ENCODE measurements around the gene RGS7. TPM values are rescaled to one million over a fixed set of nuclear protein-coding genes. Genes with fewer than 3 reads are reported as not detected.
A peak's percentile ranks its signal among the peaks of the same experiment; 100 is the strongest.

RGS7 gene
- total RNA-seq, 1 donor from 2014 or later, result 0.18 TPM

DNA sequence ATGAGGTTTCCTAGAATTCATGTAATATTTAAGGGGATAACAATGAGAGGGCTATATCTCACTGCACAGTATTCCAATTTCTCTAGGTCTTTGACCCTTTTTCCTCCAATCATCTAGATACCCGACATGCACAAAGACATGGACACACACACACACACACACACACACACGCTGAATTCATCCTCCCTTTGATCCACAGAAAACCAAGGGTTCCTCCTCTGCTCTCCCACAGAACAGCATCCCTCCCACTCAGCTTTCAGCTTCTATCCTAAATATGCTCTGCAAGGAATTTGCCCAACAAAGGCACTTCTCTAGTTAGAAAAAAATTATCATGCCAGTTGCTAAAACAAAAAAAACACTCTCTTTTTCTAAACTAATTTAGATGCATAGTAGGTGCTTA lies 231.7 kb downstream of the RGS7 start:
- no peaks in the 10 kb centered on the region for H3K36me3 Mint-ChIP-seq (ENCODE audit: low read depth, unreplicated experiment)
- H3K4me1 Mint-ChIP-seq (ENCODE audit: low read depth, unreplicated experiment), result no peaks in the 10 kb centered on the region
- no peak overlapping the region for H3K4me3 ChIP-seq (ENCODE audit: insufficient read depth, low read depth, low read length)
- no peaks in the 10 kb centered on the region for H4K20me1 ChIP-seq (ENCODE audit: insufficient read depth, low read length)
- no peaks in the 10 kb centered on the region for H3K9me3 ChIP-seq (ENCODE audit: insufficient read depth, low read depth, low read length)
- H3K9me3 Mint-ChIP-seq (ENCODE audit: unreplicated experiment), result no peaks in the 10 kb centered on the region
- no peak overlapping the region for H3K4me2 ChIP-seq (ENCODE audit: low read length)
- no peak for TF ChIP-seq EZH2 (IDR thresholded peaks at IDR 0.05; ENCODE audit: insufficient read depth, low read length)
- TF ChIP-seq, protein P1, sequence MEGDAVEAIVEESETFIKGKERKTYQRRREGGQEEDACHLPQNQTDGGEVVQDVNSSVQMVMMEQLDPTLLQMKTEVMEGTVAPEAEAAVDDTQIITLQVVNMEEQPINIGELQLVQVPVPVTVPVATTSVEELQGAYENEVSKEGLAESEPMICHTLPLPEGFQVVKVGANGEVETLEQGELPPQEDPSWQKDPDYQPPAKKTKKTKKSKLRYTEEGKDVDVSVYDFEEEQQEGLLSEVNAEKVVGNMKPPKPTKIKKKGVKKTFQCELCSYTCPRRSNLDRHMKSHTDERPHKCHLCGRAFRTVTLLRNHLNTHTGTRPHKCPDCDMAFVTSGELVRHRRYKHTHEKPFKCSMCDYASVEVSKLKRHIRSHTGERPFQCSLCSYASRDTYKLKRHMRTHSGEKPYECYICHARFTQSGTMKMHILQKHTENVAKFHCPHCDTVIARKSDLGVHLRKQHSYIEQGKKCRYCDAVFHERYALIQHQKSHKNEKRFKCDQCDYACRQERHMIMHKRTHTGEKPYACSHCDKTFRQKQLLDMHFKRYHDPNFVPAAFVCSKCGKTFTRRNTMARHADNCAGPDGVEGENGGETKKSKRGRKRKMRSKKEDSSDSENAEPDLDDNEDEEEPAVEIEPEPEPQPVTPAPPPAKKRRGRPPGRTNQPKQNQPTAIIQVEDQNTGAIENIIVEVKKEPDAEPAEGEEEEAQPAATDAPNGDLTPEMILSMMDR (IDR thresholded peaks at IDR 0.05; ENCODE audit: insufficient read depth, low read depth, low read length), result no peak
- H2AFZ ChIP-seq (ENCODE audit: low read depth, low read length), result no peak overlapping the region
- no peak overlapping the region for H3K9ac ChIP-seq (ENCODE audit: low read length)
- no peak overlapping the region for H3K27ac Mint-ChIP-seq (ENCODE audit: unreplicated experiment)
- no peak for DNase-seq (ENCODE audit: low read depth)
- no peak overlapping the region for H3K27ac ChIP-seq (ENCODE audit: low read depth, low read length)
- no peaks in the 10 kb centered on the region for H3K27me3 Mint-ChIP-seq (ENCODE audit: low read depth, unreplicated experiment)
- H3K4me1 ChIP-seq (ENCODE audit: insufficient read depth, low read length), result no peaks in the 10 kb centered on the region
- H3K27me3 ChIP-seq (ENCODE audit: insufficient read depth, low read length), result no peaks in the 10 kb centered on the region
- no peak for FAIRE-seq
- no peaks in the 10 kb centered on the region for H3K36me3 ChIP-seq (ENCODE audit: insufficient read depth, low read length)
- H3K4me3 Mint-ChIP-seq (ENCODE audit: unreplicated experiment), result no peak overlapping the region
- no peaks in the 10 kb centered on the region for H3K79me2 ChIP-seq (ENCODE audit: insufficient read depth, low read length)

DNA sequence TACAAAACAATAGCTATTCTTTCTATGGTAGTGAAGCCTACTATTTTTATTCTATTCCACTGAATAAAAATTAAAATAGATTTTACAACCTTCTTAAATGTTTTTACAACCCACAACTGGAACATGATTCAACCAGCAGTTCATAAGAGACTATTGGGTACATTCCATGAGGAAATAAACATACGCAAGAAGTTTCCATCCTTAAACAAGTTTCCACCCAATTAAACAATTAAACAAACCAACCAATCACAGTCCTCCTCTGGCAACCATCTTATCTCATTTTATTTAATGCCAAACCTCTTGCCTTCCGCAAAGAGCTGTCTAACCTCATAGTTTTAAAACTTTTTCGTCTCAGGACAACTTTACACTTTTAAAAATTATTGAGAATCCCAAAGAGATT lies 239.0 kb downstream of the RGS7 start:
- Mint-ChIP-seq H3K36me3 (ENCODE audit: low read depth, unreplicated experiment) (no peaks in the 10 kb centered on the region), H3K9me3 (ENCODE audit: unreplicated experiment) (no peaks in the 10 kb centered on the region), H3K4me1 (ENCODE audit: low read depth, unreplicated experiment) (peaks cover 5% of the 10 kb centered on the region), H3K4me3 (ENCODE audit: unreplicated experiment) (no peak overlapping the region), H3K27me3 (ENCODE audit: low read depth, unreplicated experiment) (peaks cover 2% of the 10 kb centered on the region), H3K27ac (ENCODE audit: unreplicated experiment) (no peak overlapping the region)
- no peaks in the 10 kb centered on the region for H3K27me3 ChIP-seq (ENCODE audit: insufficient read depth, low read length)
- H3K9me3 ChIP-seq (ENCODE audit: insufficient read depth, low read depth, low read length), result no peaks in the 10 kb centered on the region
- H2AFZ ChIP-seq (ENCODE audit: low read depth, low read length), result no peak overlapping the region
- no peaks in the 10 kb centered on the region for H3K36me3 ChIP-seq (ENCODE audit: insufficient read depth, low read length)
- H3K9ac ChIP-seq (ENCODE audit: low read length), result no peak overlapping the region
- DNase-seq (ENCODE audit: low read depth) (peak; percentile 7), FAIRE-seq (no peak)
- no peak overlapping the region for H3K4me2 ChIP-seq (ENCODE audit: low read length)
- no peak overlapping the region for H3K27ac ChIP-seq (ENCODE audit: low read depth, low read length)
- H3K4me1 ChIP-seq (ENCODE audit: insufficient read depth, low read length), result no peaks in the 10 kb centered on the region
- H4K20me1 ChIP-seq (ENCODE audit: insufficient read depth, low read length), result no peaks in the 10 kb centered on the region
- TF ChIP-seq, protein P1 (IDR thresholded peaks at IDR 0.05; ENCODE audit: insufficient read depth, low read depth, low read length), result no peak
- TF ChIP-seq EZH2 (IDR thresholded peaks at IDR 0.05; ENCODE audit: insufficient read depth, low read length), result no peak
- H3K79me2 ChIP-seq (ENCODE audit: insufficient read depth, low read length), result no peaks in the 10 kb centered on the region
- no peak overlapping the region for H3K4me3 ChIP-seq (ENCODE audit: insufficient read depth, low read depth, low read length)

DNA sequence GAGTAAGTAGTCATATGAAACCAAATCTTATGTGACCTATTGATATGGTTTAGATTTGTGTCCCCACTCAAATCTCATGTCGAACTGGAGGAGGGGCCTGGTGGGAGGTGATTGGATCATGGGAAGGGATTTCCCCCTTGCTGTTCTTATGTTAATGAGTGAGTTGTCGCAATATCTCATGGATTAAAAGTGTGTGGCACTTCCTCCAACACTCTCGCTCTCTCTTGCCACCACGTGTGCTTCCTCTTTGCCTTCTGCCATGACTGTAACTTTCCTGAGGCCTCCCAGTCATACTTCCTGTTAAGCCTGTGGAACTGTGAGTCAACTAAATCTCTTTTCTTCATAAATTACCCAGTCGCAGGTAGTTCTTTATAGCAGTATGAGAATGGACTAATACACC lies 241.2 kb downstream of the RGS7 start:
- Mint-ChIP-seq H3K9me3 (ENCODE audit: unreplicated experiment) (no peaks in the 10 kb centered on the region), H3K27ac (ENCODE audit: unreplicated experiment) (no peak overlapping the region), H3K27me3 (ENCODE audit: low read depth, unreplicated experiment) (peaks cover 2% of the 10 kb centered on the region), H3K4me3 (ENCODE audit: unreplicated experiment) (no peak overlapping the region), H3K36me3 (ENCODE audit: low read depth, unreplicated experiment) (no peaks in the 10 kb centered on the region), H3K4me1 (ENCODE audit: low read depth, unreplicated experiment) (peaks cover 5% of the 10 kb centered on the region)
- Histone ChIP-seq H3K27me3 (ENCODE audit: insufficient read depth, low read length) (no peaks in the 10 kb centered on the region), H3K9ac (ENCODE audit: low read length) (no peak overlapping the region), H3K4me3 (ENCODE audit: insufficient read depth, low read depth, low read length) (no peak overlapping the region), H3K9me3 (ENCODE audit: insufficient read depth, low read depth, low read length) (no peaks in the 10 kb centered on the region), H3K4me2 (ENCODE audit: low read length) (no peak overlapping the region), H2AFZ (ENCODE audit: low read depth, low read length) (no peak overlapping the region), H3K27ac (ENCODE audit: low read depth, low read length) (no peak overlapping the region), H4K20me1 (ENCODE audit: insufficient read depth, low read length) (no peaks in the 10 kb centered on the region), H3K79me2 (ENCODE audit: insufficient read depth, low read length) (no peaks in the 10 kb centered on the region), H3K36me3 (ENCODE audit: insufficient read depth, low read length) (no peaks in the 10 kb centered on the region), H3K4me1 (ENCODE audit: insufficient read depth, low read length) (no peaks in the 10 kb centered on the region)
- TF ChIP-seq, protein P1 (IDR thresholded peaks at IDR 0.05; ENCODE audit: insufficient read depth, low read depth, low read length), result no peak
- TF ChIP-seq EZH2 (IDR thresholded peaks at IDR 0.05; ENCODE audit: insufficient read depth, low read length), result no peak
- DNase-seq (ENCODE audit: low read depth) (no peak), FAIRE-seq (no peak)

All from astrocyte (in vitro differentiated cells and primary cell).